PC-3 (cell line): Measurements from ENCODE around the gene ASXL1. TPM values are rescaled to one million over a fixed set of nuclear protein-coding genes. Genes with fewer than 3 reads are reported as not detected.
"Not testable (repeated sequence)": the region's sequence is repeated elsewhere in the genome, so short reads cannot be mapped to it uniquely, and the experiment has no call there.

Source experiments
- ATAC-seq: fragments of 200-7000 bp; cut with Tn5 transposase; 2 replicates; pipeline ENCODE4 v1.9.1; 2020; ENCODE audit warnings: mild to moderate bottlenecking, moderate library complexity
- BruUV-seq: library from RNA; stranded (reverse); fragments of 400-500 nt; replicated peaks from 2 replicates; lab custom pipeline; 2021; lab: Mats Ljungman, UMichigan
- CTCF ChIA-PET: fragments of 300-600 bp; sonication (Branson Sonifier 250); formaldehyde crosslinking; loops from one replicate; lab custom pipeline; 2022; ENCODE audit warnings: antibody characterized with exemption; lab: Charles Lee
- POLR2A ChIA-PET: fragments of 300-600 bp; sonication (Branson Sonifier 250); formaldehyde crosslinking; loops from one replicate; lab custom pipeline; 2022; ENCODE audit warnings: antibody characterized with exemption; ENCODE audit not compliant: unreplicated experiment; lab: Charles Lee
- DNase-seq: peaks from one replicate; pipeline ENCODE4 v3.0.0-alpha.2; 2015
- H2AFZ ChIP-seq: fragments of 300-600 bp; sonication (generic); 2 replicates; pipeline ENCODE4 v1.6.0; 2016; ENCODE audit warnings: antibody characterized with exemption, low read length
- H3F3A ChIP-seq: fragments of 300-600 bp; sonication (generic); one replicate; pipeline ENCODE4 v1.6.0; 2017; ENCODE audit warnings: antibody characterized with exemption, low read length, control low read depth, mild to moderate bottlenecking; ENCODE audit not compliant: unreplicated experiment
- H3K27ac ChIP-seq: fragments of 300-600 bp; sonication (generic); 2 replicates; pipeline ENCODE4 v1.5.1; 2016; ENCODE audit warnings: mild to moderate bottlenecking, low read length
- H3K27me3 ChIP-seq: fragments of 300-600 bp; sonication (generic); 2 replicates; pipeline ENCODE4 v1.6.1; 2016; ENCODE audit warnings: low read length, mixed read lengths
- H3K36me3 ChIP-seq: fragments of 300-600 bp; sonication (generic); 2 replicates; pipeline ENCODE4 v1.6.1; 2016; ENCODE audit warnings: low read depth, mixed run types, low read length, mixed read lengths
- H3K4me1 ChIP-seq: fragments of 300-600 bp; sonication (generic); 2 replicates; pipeline ENCODE4 v1.5.1; 2016; ENCODE audit warnings: low read length; ENCODE audit not compliant: insufficient read depth
- H3K4me2 ChIP-seq: fragments of 300-600 bp; sonication (generic); 2 replicates; pipeline ENCODE4 v1.6.0; 2016; ENCODE audit warnings: low read length
- H3K4me3 ChIP-seq: fragments of 300-600 bp; sonication (generic); 2 replicates; pipeline ENCODE4 v1.5.1; 2016; ENCODE audit warnings: mild to moderate bottlenecking, low read length, mixed read lengths
- H3K79me2 ChIP-seq: fragments of 300-600 bp; sonication (generic); 2 replicates; pipeline ENCODE4 v1.6.1; 2017; ENCODE audit warnings: low read length, mixed read lengths
- H3K9ac ChIP-seq: fragments of 300-600 bp; sonication (generic); 2 replicates; pipeline ENCODE4 v1.6.0; 2016; ENCODE audit warnings: mild to moderate bottlenecking, low read length
- H3K9me2 ChIP-seq: fragments of 300-600 bp; sonication (generic); replicated peaks from 2 replicates; pipeline ENCODE4 v1.6.1; 2016; ENCODE audit warnings: mixed run types, low read length, mixed read lengths
- H3K9me3 ChIP-seq: fragments of 300-600 bp; sonication (generic); 2 replicates; pipeline ENCODE4 v1.6.1; 2016; ENCODE audit warnings: low read length, mixed read lengths
- H4K20me1 ChIP-seq: fragments of 300-600 bp; sonication (generic); 2 replicates; pipeline ENCODE4 v1.6.1; 2016; ENCODE audit warnings: low read length, mixed read lengths
- CTCF ChIP-seq: fragments of 300-600 bp; sonication (generic); conservative IDR thresholded peaks from 2 replicates; pipeline ENCODE4 v1.5.1; 2017; ENCODE audit warnings: antibody characterized with exemption, low read depth, mild to moderate bottlenecking, low read length
- EZH2 ChIP-seq: fragments of 300-600 bp; sonication (generic); IDR thresholded peaks from one replicate; pipeline ENCODE4 v1.6.1; 2017; ENCODE audit warnings: antibody characterized with exemption, mild to moderate bottlenecking, low read length; ENCODE audit not compliant: unreplicated experiment
- EZH2phosphoT487 ChIP-seq: fragments of 300-600 bp; sonication (generic); IDR thresholded peaks from 2 replicates; pipeline ENCODE4 v1.6.1; 2018; ENCODE audit warnings: mild to moderate bottlenecking, antibody characterized with exemption, low read length, borderline replicate concordance
- intact Hi-C: fragments of 100-400 bp; cut with micrococcal nuclease; formaldehyde crosslinking; loops from 2 replicates; pipeline ENCODE4 v1.9.0; 2023
- total RNA-seq: library from RNA; depleted of rRNA; stranded (reverse); fragments of >200 nt; gene quantifications from 2 replicates; pipeline ENCODE4 v1.2.3, GENCODE V29; 2014

Gene ASXL1
- total RNA-seq, 1 experiment from 2014 or later, result 42.8 TPM

DNA sequence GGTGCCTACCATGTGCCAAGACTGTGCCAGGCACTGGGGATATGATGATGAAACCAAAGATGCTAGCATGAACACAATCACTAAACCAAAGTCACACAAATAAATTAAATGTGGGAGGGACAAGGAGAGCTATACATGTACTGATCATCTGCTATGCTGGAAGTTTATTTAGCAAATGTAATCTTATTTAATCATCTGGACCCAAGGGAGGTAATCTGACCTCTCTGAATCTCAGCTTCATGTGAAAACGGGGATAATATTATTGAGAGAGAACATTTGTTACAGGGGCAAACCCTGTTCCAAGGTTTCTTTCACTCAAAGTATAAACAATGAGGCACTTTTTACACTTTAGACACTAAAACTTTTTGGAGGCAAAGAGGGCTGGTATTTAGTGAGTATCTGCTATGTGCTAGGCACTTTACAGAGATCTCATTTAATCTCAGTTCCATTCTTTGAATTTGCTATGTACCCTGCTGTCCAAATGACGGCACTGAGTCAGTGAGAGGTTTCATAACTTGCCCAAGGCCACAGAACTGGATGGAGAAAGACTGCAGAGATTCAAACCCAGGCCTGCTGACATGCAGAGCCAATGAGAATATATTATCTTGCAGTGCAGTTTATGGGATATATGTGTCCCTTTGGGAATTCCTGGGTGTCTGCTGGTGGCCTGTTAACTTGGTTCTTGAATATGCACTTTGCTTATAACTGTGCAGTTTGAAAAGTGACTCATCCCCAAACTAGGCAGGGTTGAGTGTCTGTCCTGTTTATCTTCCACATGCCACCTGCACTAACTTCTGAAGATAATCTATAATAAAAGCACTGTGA lies 3.3 kb upstream of the ASXL1 start:
- H3K4me3 ChIP-seq, result no peak overlapping the region
- H3K4me2 ChIP-seq, result peak overlapping the region; percentile 47
- peak overlapping the region; percentile 9; the same call in 1 of the 2 replicates for H2AFZ ChIP-seq
- H3K36me3 ChIP-seq, result no peaks in the 10 kb centered on the region
- peak; percentile 84 for DNase-seq
- no peak overlapping the region for H3K9ac ChIP-seq
- ChIA-PET POLR2A (no interaction called here), CTCF (no interaction called here)
- peaks cover 37% of the 10 kb centered on the region for H3K4me1 ChIP-seq
- ATAC-seq, result peak; percentile 52
- H3F3A ChIP-seq, result peaks cover 8% of the 10 kb centered on the region
- peaks cover 11% of the 10 kb centered on the region for H3K79me2 ChIP-seq
- H3K9me2 ChIP-seq, result no peaks in the 10 kb centered on the region
- TF ChIP-seq EZH2, result no peak
- no peak for TF ChIP-seq EZH2phosphoT487
- no peak for TF ChIP-seq CTCF
- peak overlapping the region; percentile 42 for H3K27ac ChIP-seq
- no peaks in the 10 kb centered on the region for H3K9me3 ChIP-seq
- peaks cover 9% of the 10 kb centered on the region for H4K20me1 ChIP-seq
- no peaks in the 10 kb centered on the region for H3K27me3 ChIP-seq
- BruUV-seq, result no TSS peak
- intact Hi-C loops, result loop anchor here (1.0 to 10.0 kb wide), 2 partner anchors 18 to 150 kb away; partner anchors contain the start of genes PLAGL2 and POFUT1

DNA sequence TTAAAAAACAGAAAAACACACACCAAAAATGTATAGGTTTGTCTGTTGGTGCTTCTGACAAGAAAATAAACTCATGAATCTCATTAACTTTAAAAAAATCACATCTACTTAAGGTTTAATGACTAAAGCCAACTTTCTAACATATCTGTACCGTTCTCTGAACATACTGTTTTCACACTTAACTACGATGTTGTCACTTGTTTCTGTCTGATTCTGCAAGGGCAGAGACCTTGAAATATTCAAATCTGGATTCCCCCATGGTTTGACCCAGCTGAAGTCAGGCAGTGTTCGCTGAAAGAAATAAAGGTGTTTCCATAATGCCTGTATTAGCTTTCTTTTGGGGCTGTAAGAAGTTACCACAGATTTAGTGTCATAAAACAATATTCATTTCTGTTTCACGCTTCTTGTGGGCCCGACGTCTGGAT lies 2.7 kb upstream of the ASXL1 start:
- ATAC-seq (no peak), DNase-seq (no peak)
- Histone ChIP-seq H3K79me2 (peaks cover 17% of the 10 kb centered on the region), H2AFZ (no peak overlapping the region), H3K36me3 (no peaks in the 10 kb centered on the region), H3K27ac (peak overlapping the region; percentile 42), H3F3A (peaks cover 8% of the 10 kb centered on the region), H3K9ac (no peak overlapping the region), H3K4me3 (no peak overlapping the region), H3K27me3 (no peaks in the 10 kb centered on the region), H3K4me2 (peak overlapping the region; percentile 47), H3K9me3 (no peaks in the 10 kb centered on the region), H3K4me1 (peaks cover 43% of the 10 kb centered on the region), H4K20me1 (peaks cover 15% of the 10 kb centered on the region), H3K9me2 (no peaks in the 10 kb centered on the region)
- BruUV-seq, result no TSS peak
- intact Hi-C loops, result loop anchor here (1.0 to 10.0 kb wide), 2 partner anchors 18 to 151 kb away; partner anchors contain the start of genes PLAGL2 and POFUT1
- TF ChIP-seq EZH2phosphoT487, result no peak
- TF ChIP-seq CTCF, result no peak
- no peak for TF ChIP-seq EZH2
- CTCF ChIA-PET, result no interaction called here
- POLR2A ChIA-PET, result no interaction called here

GRCh38 chr20:32355907-32356621 lies 2.1 kb upstream of the ASXL1 start:
- H3K9me3 ChIP-seq, BruUV-seq, H3K4me3 ChIP-seq, H3F3A ChIP-seq, H3K27me3 ChIP-seq, H3K9ac ChIP-seq, CTCF ChIA-PET, H3K9me2 ChIP-seq, H3K36me3 ChIP-seq, ATAC-seq, H2AFZ ChIP-seq, POLR2A ChIA-PET: not testable (repeated sequence)
- Histone ChIP-seq H3K79me2 (peaks cover 23% of the 10 kb centered on the region), H3K4me2 (peak overlapping the region; percentile 47), H3K4me1 (peaks cover 50% of the 10 kb centered on the region), H4K20me1 (peaks cover 21% of the 10 kb centered on the region), H3K27ac (peak overlapping the region; percentile 42)
- DNase-seq, result peak; percentile 72
- intact Hi-C loops, result loop anchor here (1.0 to 10.0 kb wide), 2 partner anchors 19 to 151 kb away; partner anchors contain the start of genes PLAGL2 and POFUT1
